Thyroid gland (tissue), 4 donors: Measurements from ENCODE around the gene FGFBP1. TPM values are rescaled to one million over a fixed set of nuclear protein-coding genes. Genes with fewer than 3 reads are reported as not detected.

Experiments used
- DNase-seq, 2 donors: peaks; one replicate each; pipeline ENCODE4 v3.0.0-alpha.2; 2019
- H3K27ac ChIP-seq, 3 donors: fragments of 200-600 bp; sonication (generic); 1 replicate in 2 of 3; 2 replicates in 1 of 3; pipeline ENCODE4 v1.5.1; 2016 to 2019; ENCODE audit warnings: mild to moderate bottlenecking in 1 of 3, moderate library complexity in 1 of 3
- H3K27me3 ChIP-seq: fragments of 200-600 bp; sonication (generic); one replicate; pipeline ENCODE4 v1.5.1; 2019
- H3K36me3 ChIP-seq, 2 donors: fragments of 200-600 bp; sonication (generic); one replicate each; pipeline ENCODE4 v1.5.1; 2016 to 2019
- H3K4me1 ChIP-seq, 2 donors: fragments of 200-600 bp; sonication (generic); one replicate each; pipeline ENCODE4 v1.5.1; 2017 to 2019
- H3K4me3 ChIP-seq, 3 donors: fragments of 200-600 bp; sonication (generic); replicated peaks in 1 of 3; 1 replicate in 2 of 3; 2 replicates in 1 of 3; pipeline ENCODE4 v1.5.1; 2016; ENCODE audit warnings: mild to moderate bottlenecking in 1 of 3
- H3K9me3 ChIP-seq: fragments of 200-600 bp; sonication (generic); one replicate; pipeline ENCODE4 v1.5.1; 2017
- CTCF ChIP-seq, 6 experiments: fragments of 200-600 bp in 3 of 6; fragments of 450-650 bp in 3 of 6; sonication (generic) in 3 of 6; IDR thresholded peaks; one replicate each; pipeline ENCODE4 v1.5.1; 2016 to 2019; ENCODE audit warnings: antibody characterized with exemption in 6 of 6, mild to moderate bottlenecking in 2 of 6, inconsistent platforms in 1 of 6, moderate library complexity in 1 of 6
- POLR2A ChIP-seq, 2 donors: fragments of 450-650 bp; IDR thresholded peaks; one replicate each; pipeline ENCODE4 v1.6.1; 2017; ENCODE audit warnings: antibody characterized with exemption in 2 of 2, mild to moderate bottlenecking in 2 of 2, moderate library complexity in 1 of 2
- whole genome bisulfite sequencing, 2 donors: methylation state at CpG; one replicate each; pipeline ENCODE4 v1.1.5; 2017; 5-methylcytosine and 5-hydroxymethylcytosine counted together
- intact Hi-C: fragments of 100-400 bp; cut with DNase I; formaldehyde crosslinking; loops from one replicate; pipeline ENCODE4 v1.15.1; 2023
- total RNA-seq, 4 donors: library from RNA; depleted of rRNA; stranded (reverse); fragments of >200 nt; gene quantifications; one replicate each; pipeline ENCODE4 v1.2.3, GENCODE V29; 2016

The FGFBP1 gene
- total RNA-seq, 4 donors from 2014 or later, result 0.22 to 2.3 (median 0.44) TPM; not detected in 1

GRCh38 chr4:15956179-15956850, 17.8 kb upstream of the FGFBP1 start:
- Histone ChIP-seq H3K9me3 (no peaks in the 10 kb centered on the region), H3K4me3 (no peak overlapping the region), H3K27ac (no peak overlapping the region), H3K4me1 (no peaks in the 10 kb centered on the region), H3K27me3 (no peaks in the 10 kb centered on the region), H3K36me3 (no peaks in the 10 kb centered on the region)
- 38 to 44% methylated on average over 9 of the region's 9 CpGs for WGBS, 2 donors
- TF ChIP-seq POLR2A (IDR thresholded peaks at IDR 0.05) (no peak), CTCF (IDR thresholded peaks at IDR 0.05) (peak; percentile 81 to 99 (median 96))
- intact Hi-C loops, result loop anchor here (5.0 kb wide), 1 partner anchor 149 kb away; no protein-coding TSS in a partner anchor
- DNase-seq, result peak; percentile 91 to 94

GRCh38 chr4:15955670-15956069, 17.1 kb upstream of the FGFBP1 start:
- no peak for DNase-seq
- no peak overlapping the region for H3K27ac ChIP-seq
- H3K9me3 ChIP-seq, result no peaks in the 10 kb centered on the region
- H3K4me1 ChIP-seq, result no peaks in the 10 kb centered on the region
- 87 to 88% methylated on average over 3 of the region's 3 CpGs for WGBS, 2 donors
- H3K27me3 ChIP-seq, result no peaks in the 10 kb centered on the region
- TF ChIP-seq POLR2A (IDR thresholded peaks at IDR 0.05), result no peak
- no peak for TF ChIP-seq CTCF (IDR thresholded peaks at IDR 0.05)
- intact Hi-C loops, result loop anchor here (5.0 kb wide), 1 partner anchor 148 kb away; no protein-coding TSS in a partner anchor
- H3K4me3 ChIP-seq, result no peak overlapping the region
- H3K36me3 ChIP-seq, result no peaks in the 10 kb centered on the region

DNA sequence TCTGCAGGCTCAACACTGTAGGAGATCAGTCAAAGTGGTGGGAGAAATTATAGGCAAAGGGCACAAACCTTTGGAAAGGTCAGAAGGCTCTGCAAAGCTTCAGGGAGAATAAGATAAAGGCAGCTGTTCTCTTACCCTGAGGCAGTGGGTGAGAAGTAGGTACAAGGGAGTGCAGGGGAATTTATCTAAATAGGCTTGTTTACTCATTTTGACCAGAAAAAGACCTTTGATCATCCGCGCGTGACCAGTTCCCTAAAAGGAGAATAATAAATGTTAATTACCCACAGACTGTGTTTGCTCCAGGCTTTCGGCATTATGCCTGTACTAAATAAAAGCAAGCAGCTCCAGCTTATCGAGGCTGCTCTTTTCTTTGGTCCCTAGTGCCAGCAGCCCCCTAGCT, 15.1 kb upstream of the FGFBP1 start:
- H3K27ac ChIP-seq, result no peak overlapping the region
- H3K9me3 ChIP-seq, result no peaks in the 10 kb centered on the region
- DNase-seq, result no peak
- H3K36me3 ChIP-seq, result no peaks in the 10 kb centered on the region
- no peaks in the 10 kb centered on the region for H3K27me3 ChIP-seq
- no peak overlapping the region for H3K4me3 ChIP-seq
- intact Hi-C loops, result no loop called here
- H3K4me1 ChIP-seq, result no peaks in the 10 kb centered on the region
- WGBS, 2 donors, result 91 to 98% methylated on average over 5 of the region's 5 CpGs
- TF ChIP-seq CTCF (IDR thresholded peaks at IDR 0.05) (no peak), POLR2A (IDR thresholded peaks at IDR 0.05) (no peak)

DNA sequence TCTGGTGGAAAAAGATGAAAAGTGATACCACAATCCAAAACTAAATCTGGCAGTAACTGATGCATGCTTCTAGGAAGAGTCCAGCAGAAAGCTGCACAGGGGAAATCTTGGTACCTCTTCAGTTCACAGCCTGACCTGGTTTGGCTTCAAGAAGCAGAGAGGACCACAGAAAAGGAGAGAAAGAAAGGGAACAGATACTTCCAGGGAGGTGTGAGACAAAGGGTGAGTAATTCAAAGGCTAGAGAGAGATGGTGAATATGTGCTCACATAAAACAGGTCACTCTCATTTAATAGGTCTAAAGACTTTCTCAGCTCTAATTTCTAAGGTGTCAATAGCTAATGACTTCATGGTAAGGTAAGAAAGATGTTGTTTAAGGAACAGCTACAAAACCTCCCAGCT, 13.2 kb upstream of the FGFBP1 start:
- H3K36me3 ChIP-seq, result no peaks in the 10 kb centered on the region
- no peak overlapping the region for H3K27ac ChIP-seq
- H3K9me3 ChIP-seq, result no peaks in the 10 kb centered on the region
- H3K4me3 ChIP-seq, result no peak overlapping the region
- H3K4me1 ChIP-seq, result no peaks in the 10 kb centered on the region
- intact Hi-C loops, result no loop called here
- TF ChIP-seq CTCF (IDR thresholded peaks at IDR 0.05) (no peak), POLR2A (IDR thresholded peaks at IDR 0.05) (no peak)
- no peaks in the 10 kb centered on the region for H3K27me3 ChIP-seq
- DNase-seq, result no peak

GRCh38 chr4:15948826-15949225, 10.3 kb upstream of the FGFBP1 start:
- Histone ChIP-seq H3K9me3 (no peaks in the 10 kb centered on the region), H3K27me3 (no peaks in the 10 kb centered on the region), H3K4me1 (no peaks in the 10 kb centered on the region), H3K4me3 (no peak overlapping the region), H3K36me3 (no peaks in the 10 kb centered on the region), H3K27ac (no peak overlapping the region)
- no peak for DNase-seq
- TF ChIP-seq POLR2A (IDR thresholded peaks at IDR 0.05) (no peak), CTCF (IDR thresholded peaks at IDR 0.05) (no peak)
- WGBS, 2 donors, result 82 to 94% methylated on average over 9 of the region's 9 CpGs
- intact Hi-C loops, result no loop called here
